Measurements from ENCODE around the gene AGTRAP. TPM values are rescaled to one million over a fixed set of nuclear protein-coding genes. Genes with fewer than 3 reads are reported as not detected.

AGTRAP gene
- total RNA-seq, 3 donors from 2014 or later: 61.9 to 74.7 (median 66.4) TPM

DNA sequence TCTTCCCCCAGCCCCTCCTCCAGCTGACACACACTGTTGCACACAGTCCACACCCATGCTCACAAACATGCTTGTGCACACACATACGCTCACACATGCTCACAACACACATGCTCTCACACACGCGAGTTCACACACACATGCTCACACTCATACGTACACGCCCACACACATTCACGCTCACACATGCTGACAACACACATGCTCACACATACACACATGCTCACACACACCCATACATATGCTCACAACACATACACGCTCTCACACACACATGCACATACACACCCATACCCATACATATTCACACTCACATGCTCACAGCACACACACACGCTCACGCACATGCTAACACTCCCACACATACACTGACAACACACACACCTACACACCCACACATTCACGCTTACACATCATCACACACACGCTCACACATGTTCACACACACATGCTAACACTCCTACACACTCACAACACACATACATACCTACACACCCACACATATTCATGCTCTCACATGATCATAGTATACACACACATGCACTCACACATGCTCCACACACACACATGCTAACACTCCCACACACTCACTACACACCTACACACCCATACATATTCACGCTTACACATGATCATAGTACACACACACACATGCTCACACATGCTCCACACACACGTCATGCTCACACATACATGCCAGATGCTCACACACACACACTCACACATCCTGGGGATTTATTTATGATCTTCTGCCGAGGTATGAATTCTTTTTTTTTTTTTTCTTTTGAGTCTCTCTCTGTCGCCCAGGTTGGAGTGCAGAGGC lies 33.7 kb upstream of the AGTRAP start:
- Histone ChIP-seq H3K36me3 (no peaks in the 10 kb centered on the region), H3K4me1 (no peaks in the 10 kb centered on the region), H3K4me3 (peak overlapping the region in 2 of 3 donors; percentile 19 to 52), H3K9me3 (no peaks in the 10 kb centered on the region), H3K27ac (no peak overlapping the region), H3K27me3 (peaks cover 0 to 10% of the 10 kb centered on the region in 2 donors)
- no peak for DNase-seq (ENCODE audit: low spot score in 2 of 2)
- intact Hi-C loops (cut with DNase I; ENCODE audit: low total_unique reads): no loop called here
- TF ChIP-seq, protein P1, sequence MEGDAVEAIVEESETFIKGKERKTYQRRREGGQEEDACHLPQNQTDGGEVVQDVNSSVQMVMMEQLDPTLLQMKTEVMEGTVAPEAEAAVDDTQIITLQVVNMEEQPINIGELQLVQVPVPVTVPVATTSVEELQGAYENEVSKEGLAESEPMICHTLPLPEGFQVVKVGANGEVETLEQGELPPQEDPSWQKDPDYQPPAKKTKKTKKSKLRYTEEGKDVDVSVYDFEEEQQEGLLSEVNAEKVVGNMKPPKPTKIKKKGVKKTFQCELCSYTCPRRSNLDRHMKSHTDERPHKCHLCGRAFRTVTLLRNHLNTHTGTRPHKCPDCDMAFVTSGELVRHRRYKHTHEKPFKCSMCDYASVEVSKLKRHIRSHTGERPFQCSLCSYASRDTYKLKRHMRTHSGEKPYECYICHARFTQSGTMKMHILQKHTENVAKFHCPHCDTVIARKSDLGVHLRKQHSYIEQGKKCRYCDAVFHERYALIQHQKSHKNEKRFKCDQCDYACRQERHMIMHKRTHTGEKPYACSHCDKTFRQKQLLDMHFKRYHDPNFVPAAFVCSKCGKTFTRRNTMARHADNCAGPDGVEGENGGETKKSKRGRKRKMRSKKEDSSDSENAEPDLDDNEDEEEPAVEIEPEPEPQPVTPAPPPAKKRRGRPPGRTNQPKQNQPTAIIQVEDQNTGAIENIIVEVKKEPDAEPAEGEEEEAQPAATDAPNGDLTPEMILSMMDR (IDR thresholded peaks at IDR 0.05): no peak
- TF ChIP-seq POLR2AphosphoS5 (IDR thresholded peaks at IDR 0.05): no peak

DNA sequence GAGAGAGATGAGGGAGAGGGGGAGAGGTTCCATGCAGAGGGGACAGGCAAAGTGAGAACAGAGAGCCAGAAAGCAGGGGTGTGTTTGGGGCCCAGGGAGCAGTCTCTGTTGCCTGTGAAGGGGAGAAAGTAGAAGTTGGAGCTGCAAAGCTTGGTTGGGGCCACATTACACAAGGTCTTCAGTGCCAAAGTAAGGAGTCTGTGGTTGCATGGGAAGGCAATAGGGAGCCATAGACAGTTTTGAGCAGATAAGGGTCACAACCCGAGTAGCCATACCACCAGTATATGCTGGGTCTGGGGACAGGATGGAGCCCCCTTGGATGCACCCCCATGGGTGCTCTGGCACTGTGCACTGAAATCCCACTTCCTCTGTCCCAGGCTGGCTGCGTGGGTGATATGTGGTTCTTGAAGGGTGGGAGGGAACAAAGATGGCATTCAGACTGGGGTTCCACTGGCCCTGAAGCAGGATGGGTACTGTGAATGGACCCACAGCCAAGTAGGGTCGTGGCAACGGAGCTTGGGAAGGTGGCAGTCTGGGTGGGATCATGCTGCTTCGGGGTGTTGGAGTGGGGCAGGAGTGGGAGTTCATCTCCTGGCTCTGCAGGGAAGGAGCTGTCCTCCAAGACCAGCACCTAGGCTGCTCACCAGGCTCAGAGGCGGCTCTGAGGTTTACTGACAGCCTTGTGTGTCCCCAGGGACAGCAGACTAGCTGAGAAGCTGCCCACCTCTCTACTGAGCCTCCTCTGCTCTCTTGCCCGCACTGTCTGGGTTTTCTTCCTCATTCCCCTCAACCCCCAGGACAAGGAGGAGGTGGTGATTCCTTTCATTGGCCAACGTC lies 32.4 kb upstream of the AGTRAP start:
- no peak overlapping the region for H3K27ac ChIP-seq
- H3K36me3 ChIP-seq: no peaks in the 10 kb centered on the region
- H3K9me3 ChIP-seq: no peaks in the 10 kb centered on the region
- no peak overlapping the region for H3K4me3 ChIP-seq
- TF ChIP-seq, protein P1 (IDR thresholded peaks at IDR 0.05): no peak
- TF ChIP-seq POLR2A (IDR thresholded peaks at IDR 0.05): no peak
- TF ChIP-seq POLR2AphosphoS5 (IDR thresholded peaks at IDR 0.05): no peak
- no peak for DNase-seq (ENCODE audit: low spot score in 2 of 2)
- peaks cover 0 to 10% of the 10 kb centered on the region in 2 donors for H3K27me3 ChIP-seq
- intact Hi-C loops (cut with DNase I; ENCODE audit: low total_unique reads): no loop called here
- no peaks in the 10 kb centered on the region for H3K4me1 ChIP-seq

DNA sequence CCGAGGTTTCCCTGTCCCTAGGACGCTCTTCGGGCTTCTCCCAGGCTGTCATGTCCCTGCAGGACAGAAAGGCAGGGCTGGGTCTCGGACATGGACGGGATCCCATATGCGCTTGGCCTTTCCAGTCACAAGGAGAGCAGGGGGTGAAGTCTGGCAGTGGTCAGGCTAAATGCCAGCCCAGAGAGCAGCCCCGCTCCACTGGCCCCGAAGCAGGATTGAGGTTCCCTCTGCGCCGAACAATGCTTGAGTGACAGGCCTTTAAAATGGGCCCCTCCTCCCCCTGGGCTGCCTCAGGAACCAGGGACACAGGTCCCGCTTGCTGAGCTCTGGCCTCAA lies 31.8 kb upstream of the AGTRAP start:
- H3K27me3 ChIP-seq: peaks cover 0 to 10% of the 10 kb centered on the region in 2 donors
- DNase-seq (ENCODE audit: low spot score in 2 of 2): no peak

DNA sequence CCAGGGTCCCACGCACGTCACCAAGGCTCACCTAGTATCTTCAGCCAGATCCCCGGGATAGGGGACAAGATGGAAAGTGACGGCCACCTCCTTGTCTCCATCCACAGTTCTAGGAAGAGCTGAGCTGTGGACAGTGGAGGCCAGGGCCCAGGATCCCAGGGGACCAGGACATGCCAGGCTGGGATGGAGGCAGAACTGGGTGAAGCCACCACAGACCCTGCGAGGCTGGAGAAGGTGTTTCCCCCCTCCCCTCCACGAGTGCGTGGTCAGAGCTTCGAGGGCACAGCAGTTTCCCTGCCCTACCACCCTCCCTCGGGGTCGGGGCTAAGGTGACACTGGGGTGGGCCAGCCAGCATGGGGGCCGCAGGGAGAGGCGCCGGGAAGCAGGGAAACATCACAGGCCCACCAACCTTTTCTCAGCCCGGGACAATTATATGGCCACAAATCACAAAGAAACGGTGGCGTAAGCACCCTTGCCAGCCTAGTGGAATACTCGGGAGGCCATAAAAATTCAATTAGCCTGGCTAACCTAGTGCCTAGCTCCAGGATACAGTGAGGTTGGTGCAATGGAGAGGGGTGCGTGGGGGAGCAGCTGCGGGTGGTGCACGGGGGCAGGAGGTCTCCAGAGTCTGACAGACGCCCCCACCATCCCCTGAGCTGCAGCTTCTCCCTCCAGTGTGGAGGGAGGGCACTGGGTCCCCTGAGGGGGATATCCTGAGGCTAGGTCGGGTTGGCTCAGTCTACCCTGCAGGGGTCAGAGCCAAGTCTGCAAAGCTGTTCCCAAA lies 31.1 kb upstream of the AGTRAP start:
- TF ChIP-seq POLR2AphosphoS5 (IDR thresholded peaks at IDR 0.05): no peak
- Histone ChIP-seq H3K27ac (no peak overlapping the region), H3K9me3 (no peaks in the 10 kb centered on the region), H3K27me3 (peaks cover 0 to 10% of the 10 kb centered on the region in 2 donors), H3K36me3 (no peaks in the 10 kb centered on the region), H3K4me1 (no peaks in the 10 kb centered on the region), H3K4me3 (no peak overlapping the region)
- DNase-seq (ENCODE audit: low spot score in 2 of 2): no peak
- intact Hi-C loops (cut with DNase I; ENCODE audit: low total_unique reads): no loop called here

More for the DNA sequence above, 31.8 kb upstream of the AGTRAP start:
- Histone ChIP-seq H3K36me3 (no peaks in the 10 kb centered on the region), H3K9me3 (no peaks in the 10 kb centered on the region), H3K4me3 (no peak overlapping the region), H3K4me1 (no peaks in the 10 kb centered on the region), H3K27ac (no peak overlapping the region)
- intact Hi-C loops (cut with DNase I; ENCODE audit: low total_unique reads): no loop called here
- TF ChIP-seq POLR2AphosphoS5 (IDR thresholded peaks at IDR 0.05) (no peak), POLR2A (IDR thresholded peaks at IDR 0.05) (no peak)
- TF ChIP-seq, protein P1 (IDR thresholded peaks at IDR 0.05): no peak

DNA sequence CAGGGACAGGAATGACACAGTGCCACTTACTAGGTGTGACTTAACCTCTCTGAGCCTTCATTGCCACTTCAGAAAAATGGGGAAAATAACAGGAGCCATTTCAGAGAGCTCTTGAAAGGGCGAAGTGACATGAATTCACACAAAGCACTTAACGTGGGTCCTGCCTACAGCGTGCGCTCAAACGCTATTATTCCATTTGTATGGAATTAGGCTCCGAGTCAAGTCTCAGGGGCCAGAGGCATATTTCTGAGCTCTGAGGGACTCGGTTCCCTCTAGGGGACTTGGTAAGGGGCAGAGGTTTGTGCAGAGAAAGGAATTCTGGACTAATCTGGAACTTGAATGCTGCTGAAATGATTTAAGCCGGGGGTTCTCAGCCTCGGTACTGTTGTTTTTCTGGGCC lies 30.3 kb upstream of the AGTRAP start:
- TF ChIP-seq, protein P1 (IDR thresholded peaks at IDR 0.05): no peak
- TF ChIP-seq POLR2AphosphoS5 (IDR thresholded peaks at IDR 0.05): no peak
- Histone ChIP-seq H3K4me3 (no peak overlapping the region), H3K36me3 (no peaks in the 10 kb centered on the region), H3K27me3 (peaks cover 0 to 7% of the 10 kb centered on the region in 2 donors), H3K9me3 (no peaks in the 10 kb centered on the region), H3K27ac (no peak overlapping the region), H3K4me1 (no peaks in the 10 kb centered on the region)
- no peak for DNase-seq (ENCODE audit: low spot score in 2 of 2)
- intact Hi-C loops (cut with DNase I; ENCODE audit: low total_unique reads): no loop called here

All from breast epithelium (tissue), 4 donors.